DMS 273 treated with DMSO at 0.1 percent for 48 hours (cell line): Measurements from ENCODE around the gene NOTCH2.
"Not testable (repeated sequence)": the region's sequence is repeated elsewhere in the genome, so short reads cannot be mapped to it uniquely, and the experiment has no call there.

ENCODE experiments used
- DNase-seq: peaks from one replicate; lab custom pipeline; 2025; lab: John Stamatoyannopoulos, UW

The NOTCH2 gene

GRCh38 chr1:120068683-120069066 lies 787 bp downstream of the NOTCH2 start:
- DNase-seq = not testable (repeated sequence)

GRCh38 chr1:120048208-120048607 lies 21.3 kb downstream of the NOTCH2 start:
- DNase-seq = not testable (repeated sequence)

GRCh38 chr1:120041771-120042170 lies 27.7 kb downstream of the NOTCH2 start:
- not testable (repeated sequence) for DNase-seq

- not testable (repeated sequence) for DNase-seq
These were observed 37.2 kb downstream of the NOTCH2 start for GRCh38 chr1:120032253-120032652.

- DNase-seq = not testable (repeated sequence)
These were observed 45.7 kb downstream of the NOTCH2 start for GRCh38 chr1:120023791-120024190.

DNA sequence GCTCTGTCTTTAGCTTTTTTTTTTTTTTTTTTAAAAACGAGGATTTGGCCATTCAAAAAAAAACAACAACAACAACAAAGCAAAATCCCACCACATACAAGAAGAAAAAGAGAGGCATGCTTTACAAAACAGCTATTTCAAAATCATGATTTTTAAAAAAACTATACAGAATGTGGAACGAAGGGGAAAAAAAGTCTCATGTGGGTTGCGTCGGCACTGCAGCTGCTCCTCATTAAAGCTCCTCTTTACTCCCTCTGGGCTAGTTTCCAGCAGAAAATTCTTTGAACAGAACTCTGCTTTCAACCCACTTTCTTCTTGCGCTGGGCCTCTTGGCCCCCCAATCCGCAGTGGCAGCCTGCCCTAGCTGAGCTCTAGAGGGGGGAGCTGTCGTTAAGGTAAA lies 54.5 kb downstream of the NOTCH2 start:
- DNase-seq = not testable (repeated sequence)

DNA sequence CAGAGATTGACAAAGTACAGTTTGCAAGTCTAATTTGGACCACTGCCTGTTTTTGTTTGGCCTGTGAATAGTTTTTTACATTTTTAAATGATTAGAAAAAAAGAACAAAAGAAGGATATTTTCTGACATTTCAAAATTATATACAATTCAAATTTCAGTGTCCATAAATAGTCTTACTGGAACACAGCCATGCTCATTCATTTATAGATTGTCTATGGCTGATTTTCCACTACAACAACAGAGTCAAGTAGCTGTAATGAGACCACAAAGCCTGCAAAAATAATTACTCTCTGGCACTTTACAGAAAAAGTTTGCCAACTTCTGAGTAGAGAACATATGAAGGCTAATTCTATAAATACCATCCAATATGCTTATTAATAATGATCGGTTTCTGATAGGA lies 61.1 kb downstream of the NOTCH2 start:
- not testable (repeated sequence) for DNase-seq

DNA sequence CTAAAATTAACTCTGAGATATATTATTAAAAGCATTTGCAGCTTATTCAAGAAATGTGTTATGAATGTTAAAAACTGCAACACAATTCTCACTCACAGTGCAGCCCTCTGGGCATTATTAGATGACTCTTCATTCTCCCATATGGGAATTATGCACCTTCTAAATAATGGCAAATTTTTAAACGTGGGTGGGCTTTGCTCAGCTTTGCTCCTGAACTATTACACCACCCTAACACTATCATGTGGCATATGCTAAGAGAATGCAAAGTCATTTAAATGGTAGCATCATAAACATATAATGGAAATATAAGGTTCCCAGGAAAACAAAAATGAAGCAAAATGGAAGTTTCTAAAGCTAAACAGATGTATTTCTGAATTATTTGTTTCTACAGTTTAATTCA lies 61.6 kb downstream of the NOTCH2 start:
- DNase-seq = not testable (repeated sequence)

DNA sequence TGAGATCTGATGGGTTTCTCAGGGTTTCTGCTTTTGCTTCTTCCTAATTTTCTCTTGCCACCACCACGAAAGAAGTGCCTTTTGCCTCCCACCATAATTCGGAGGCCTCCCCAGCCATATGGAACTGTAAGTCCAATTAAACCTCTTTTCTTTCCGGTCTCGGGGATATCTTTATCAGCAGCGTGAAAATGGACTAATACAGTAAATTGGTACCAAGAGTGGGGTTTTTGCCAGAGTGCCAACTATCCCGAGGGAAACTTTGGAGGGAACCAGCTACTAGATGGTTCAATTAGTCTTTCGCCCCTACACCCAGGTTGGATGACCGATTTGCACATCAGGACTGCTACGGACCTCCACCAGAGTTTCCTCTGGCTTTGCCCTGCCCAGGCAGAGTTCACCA lies 68.4 kb downstream of the NOTCH2 start:
- DNase-seq = not testable (repeated sequence)

GRCh38 chr1:119996731-119997312 lies 72.6 kb downstream of the NOTCH2 start:
- not testable (repeated sequence) for DNase-seq

DNA sequence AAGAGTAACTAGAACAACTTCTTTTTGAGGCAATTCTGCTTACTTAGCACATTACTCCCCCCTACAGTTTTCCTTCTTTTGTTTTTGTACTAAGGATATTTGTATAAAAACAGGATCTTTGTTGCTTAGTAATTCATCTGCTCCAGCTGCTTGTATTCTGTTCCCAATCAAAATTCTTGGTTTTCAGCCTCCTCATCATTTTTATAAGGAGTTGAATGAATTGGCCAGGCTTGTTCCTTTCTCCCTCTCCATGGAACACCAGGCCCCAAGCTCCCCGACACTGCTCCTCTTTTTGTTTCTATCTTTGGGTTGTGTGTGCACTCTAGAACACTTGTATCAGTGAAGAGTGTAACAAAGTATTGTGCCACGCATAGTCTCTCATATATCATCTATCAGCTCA lies 73.5 kb downstream of the NOTCH2 start:
- DNase-seq = not testable (repeated sequence)

DNA sequence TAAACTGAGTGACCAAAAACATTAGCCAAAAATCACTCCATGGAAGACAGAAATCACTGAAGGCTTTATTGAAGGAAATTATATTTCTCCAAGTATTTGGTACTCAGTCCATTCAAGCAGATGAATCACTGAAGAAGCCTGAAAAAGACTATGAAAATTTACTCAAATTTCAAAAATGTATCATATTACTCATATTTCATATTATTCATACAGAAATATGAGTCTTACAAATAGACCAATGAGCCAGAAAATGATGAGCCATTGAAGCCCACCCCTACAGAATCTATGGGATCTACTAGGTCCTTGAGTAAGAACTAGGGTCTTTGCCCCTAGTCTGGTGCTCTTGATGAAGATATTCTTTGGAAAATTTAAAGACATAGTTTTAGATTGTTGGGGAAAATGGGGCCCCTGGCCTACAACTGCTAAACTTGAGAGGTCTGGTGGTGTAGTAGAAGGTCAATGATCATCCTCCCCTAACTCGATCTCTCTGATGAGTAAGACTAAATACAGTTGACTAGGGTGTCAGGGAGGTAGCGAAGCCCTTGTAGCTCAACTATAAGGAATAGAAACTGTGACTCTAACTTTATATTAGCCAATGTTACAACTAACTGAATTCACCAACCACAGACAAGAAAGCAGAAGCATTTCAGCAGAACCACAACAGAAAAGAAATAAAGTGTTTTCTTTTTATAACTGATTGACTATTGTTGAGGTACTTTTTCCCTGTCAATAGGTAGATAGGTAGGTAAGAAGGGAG lies 81.0 kb downstream of the NOTCH2 start:
- DNase-seq = no peak

DNA sequence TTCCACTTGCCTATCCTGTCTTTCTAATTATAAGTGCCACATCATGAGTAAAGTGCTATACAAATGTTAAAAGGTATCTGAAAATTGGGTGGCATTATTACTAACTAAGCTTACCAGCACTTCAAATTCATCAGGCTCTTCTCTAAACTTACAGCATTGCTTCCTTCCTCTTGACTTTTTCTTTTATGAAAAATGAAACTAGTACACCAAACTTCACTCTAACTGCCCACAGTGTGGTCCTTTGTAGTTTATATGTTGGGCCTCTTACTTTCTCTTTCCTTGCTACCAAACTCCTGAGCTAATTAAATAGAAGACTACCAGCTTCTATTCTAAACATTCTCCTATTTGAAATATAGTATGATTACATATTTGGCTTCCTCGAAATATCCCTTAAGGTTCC lies 81.8 kb downstream of the NOTCH2 start:
- DNase-seq = no peak

- DNase-seq = no peak
These were observed 82.3 kb downstream of the NOTCH2 start for GRCh38 chr1:119987112-119987511.

GRCh38 chr1:119986007-119986497 lies 83.4 kb downstream of the NOTCH2 start:
- no peak for DNase-seq

GRCh38 chr1:119984771-119985170 lies 84.7 kb downstream of the NOTCH2 start:
- DNase-seq = no peak

DNA sequence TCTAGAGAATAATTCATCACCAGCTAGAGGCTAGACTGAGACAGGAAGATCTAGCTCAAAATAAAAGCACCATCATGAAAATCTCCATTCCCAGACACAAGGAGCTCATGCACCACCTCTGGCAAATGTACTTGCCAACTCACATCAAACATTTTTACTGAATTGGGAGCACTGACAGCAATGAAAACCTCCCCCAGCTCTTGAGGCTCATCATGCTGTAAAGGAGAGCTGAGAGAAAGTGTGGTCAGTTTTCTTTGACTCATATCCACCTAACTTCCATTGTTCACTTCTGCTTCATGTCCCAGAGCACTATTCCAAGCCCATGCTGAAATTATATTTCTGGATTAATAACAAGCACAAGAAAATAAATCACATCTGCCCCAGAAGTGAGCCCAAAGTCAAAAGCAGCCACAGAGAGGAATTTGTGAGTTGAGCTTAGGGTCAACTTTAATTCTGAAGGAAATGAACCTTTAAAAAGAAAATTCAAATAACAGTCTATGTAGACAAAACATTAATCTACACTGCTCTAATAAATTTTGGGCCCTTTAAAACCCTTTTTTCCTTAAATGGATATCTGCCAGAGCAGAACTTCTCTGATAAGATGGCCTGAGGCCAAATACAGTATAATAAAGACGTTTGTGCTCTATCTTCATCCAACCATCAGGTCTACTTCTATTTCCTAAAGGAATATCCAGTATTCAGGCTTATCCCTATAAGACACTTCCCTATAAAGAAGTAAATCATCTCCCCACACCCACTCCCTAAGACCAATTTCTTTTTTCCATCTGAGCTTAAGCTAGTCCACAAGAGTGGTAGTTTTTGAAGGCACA lies 87.3 kb downstream of the NOTCH2 start:
- DNase-seq = no peak

- no peak for DNase-seq
These were observed 88.0 kb downstream of the NOTCH2 start for GRCh38 chr1:119981496-119981895.

DNA sequence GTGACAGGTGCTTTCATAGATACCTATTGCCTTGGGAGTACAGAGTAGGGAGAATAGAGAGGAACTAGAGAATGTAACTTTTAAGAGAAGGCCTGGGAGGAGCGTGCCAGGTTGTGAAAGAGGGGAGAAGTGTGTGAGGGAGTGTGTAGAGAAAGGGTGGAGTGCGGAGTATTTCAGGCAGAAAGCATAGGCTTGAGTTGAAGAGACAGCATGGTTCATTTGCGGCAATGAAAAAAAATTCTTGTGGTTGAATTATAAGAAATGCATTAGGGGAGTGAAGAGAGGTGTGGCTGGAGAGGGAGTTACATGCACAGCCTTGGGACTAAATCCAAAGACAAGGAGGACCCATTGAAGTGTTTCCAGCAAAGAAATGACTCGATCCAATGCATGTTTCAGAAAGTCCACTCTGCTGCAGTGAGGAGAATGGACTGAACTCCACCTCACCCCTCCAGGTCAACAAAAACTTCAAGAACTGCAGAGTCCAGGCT lies 91.4 kb downstream of the NOTCH2 start:
- DNase-seq = no peak

GRCh38 chr1:119977113-119977736 lies 92.2 kb downstream of the NOTCH2 start:
- DNase-seq = not testable (repeated sequence)

- DNase-seq = not testable (repeated sequence)
These were observed 93.7 kb downstream of the NOTCH2 start for GRCh38 chr1:119975582-119976254.
